GM10266 (cell line): ENCODE results near the gene RILPL1.
"Not testable (repeated sequence)": the region's sequence is repeated elsewhere in the genome, so short reads cannot be mapped to it uniquely, and the experiment has no call there.

Experiments used
- DNase-seq: peaks from one replicate; pipeline ENCODE4 v3.0.0; 2012; ENCODE audit errors: extremely low spot score
- TF ChIP-seq, protein P1 (sequence below): IDR thresholded peaks from 2 replicates; pipeline ENCODE4 v1.5.1; 2012; ENCODE audit warnings: mild to moderate bottlenecking, low read depth; ENCODE audit not compliant: control insufficient read depth, insufficient read depth; ENCODE audit errors: missing control alignments

The RILPL1 gene

DNA sequence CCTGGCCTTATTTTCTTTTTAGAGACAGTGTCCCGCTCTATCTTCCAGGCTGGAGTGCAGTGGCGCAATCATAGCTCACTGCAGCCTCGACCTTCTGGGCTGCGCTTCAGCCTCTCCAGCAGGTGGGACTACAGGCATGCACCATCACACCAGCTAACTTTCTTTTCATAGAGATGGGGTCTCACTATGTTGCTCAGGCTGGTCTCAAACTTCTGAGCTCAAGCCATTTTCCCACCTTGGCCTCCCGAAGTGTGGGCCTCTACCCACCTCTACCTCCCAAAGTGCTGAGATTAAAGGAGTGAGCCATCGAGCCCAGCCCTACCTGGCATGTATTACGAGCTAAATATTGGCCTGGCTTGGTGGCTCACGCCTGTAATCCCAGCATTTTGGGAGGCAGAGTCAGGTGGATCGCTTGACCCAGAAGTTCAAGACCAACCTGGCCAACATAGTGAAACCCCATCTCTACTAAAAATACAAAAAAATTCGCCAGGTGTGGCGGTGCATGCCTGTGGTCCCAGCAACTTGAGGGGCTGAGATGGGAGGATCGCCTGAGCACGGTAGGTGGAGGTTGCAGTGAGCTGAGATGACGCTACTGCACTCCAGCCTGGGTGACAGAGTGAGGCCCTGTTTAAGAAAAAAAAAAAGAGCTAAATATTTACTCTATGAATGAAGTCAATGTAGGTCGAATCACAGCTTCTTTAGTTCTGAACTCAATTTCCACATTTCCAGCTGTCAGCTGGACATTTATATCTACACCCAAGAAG is 7.6 kb upstream of the RILPL1 start:
- DNase-seq = no peak
- TF ChIP-seq, protein P1, sequence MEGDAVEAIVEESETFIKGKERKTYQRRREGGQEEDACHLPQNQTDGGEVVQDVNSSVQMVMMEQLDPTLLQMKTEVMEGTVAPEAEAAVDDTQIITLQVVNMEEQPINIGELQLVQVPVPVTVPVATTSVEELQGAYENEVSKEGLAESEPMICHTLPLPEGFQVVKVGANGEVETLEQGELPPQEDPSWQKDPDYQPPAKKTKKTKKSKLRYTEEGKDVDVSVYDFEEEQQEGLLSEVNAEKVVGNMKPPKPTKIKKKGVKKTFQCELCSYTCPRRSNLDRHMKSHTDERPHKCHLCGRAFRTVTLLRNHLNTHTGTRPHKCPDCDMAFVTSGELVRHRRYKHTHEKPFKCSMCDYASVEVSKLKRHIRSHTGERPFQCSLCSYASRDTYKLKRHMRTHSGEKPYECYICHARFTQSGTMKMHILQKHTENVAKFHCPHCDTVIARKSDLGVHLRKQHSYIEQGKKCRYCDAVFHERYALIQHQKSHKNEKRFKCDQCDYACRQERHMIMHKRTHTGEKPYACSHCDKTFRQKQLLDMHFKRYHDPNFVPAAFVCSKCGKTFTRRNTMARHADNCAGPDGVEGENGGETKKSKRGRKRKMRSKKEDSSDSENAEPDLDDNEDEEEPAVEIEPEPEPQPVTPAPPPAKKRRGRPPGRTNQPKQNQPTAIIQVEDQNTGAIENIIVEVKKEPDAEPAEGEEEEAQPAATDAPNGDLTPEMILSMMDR = no peak

DNA sequence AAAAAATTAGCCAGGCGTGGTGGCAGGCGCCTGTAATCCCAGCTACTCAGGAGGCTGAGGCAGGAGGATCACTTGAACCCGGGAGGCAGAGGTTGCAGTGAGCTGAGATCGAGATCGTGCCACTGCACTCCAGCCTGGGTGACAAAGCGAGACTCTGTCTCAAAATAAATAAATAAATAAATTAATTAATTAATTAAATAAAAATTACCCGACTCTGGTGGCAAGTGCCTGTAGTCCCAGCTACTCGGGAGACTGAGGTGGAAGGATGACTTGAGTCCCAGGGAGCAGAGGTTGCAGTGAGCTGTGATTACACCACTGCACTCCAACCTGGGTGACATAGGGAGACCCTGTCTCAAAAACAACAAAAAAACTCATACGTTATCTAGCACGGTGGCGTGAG is 2.4 kb upstream of the RILPL1 start:
- not testable (repeated sequence) for DNase-seq

DNA sequence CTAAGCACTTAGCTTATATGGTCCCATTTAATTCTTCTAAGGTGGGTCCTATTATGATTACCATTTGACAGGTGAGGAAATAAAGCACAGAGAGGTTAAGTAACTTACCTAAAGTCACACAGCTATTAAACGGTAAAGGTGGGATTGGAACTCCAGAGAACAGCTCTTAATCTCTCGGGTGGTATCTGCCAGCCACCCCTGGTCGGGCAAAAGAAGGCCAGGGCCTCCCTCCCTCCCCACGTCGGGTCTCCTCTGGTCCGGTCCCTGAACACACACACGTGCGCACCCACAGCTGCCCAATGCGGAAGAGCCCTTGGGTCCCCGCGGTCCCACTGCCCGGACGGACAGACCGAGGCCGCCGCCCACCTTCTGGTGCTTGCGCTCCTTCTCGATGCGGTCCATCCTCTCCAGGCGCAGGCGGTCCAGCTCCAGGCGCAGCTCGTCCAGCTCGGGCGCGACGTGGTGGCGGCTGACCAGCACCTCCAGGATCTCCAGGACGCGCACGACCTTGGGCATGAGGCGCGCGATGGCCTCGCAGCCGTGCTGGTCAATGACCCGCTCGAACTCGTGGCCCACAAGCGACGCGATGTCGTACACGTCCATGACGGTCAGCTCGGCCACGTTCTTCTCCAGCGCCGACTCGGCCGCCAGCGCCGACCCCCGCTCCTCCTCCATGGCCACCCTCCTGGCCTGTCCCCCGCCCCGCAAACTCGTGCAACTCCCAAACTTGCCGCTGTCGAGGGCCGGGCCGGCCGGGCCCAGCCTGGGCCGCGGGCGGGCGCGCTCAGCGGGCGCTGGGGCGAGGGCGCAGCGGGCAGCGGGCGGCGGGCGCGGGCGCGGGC is 490 bp downstream of the RILPL1 start:
- TF ChIP-seq, protein P1 = no peak
- no peak for DNase-seq

DNA sequence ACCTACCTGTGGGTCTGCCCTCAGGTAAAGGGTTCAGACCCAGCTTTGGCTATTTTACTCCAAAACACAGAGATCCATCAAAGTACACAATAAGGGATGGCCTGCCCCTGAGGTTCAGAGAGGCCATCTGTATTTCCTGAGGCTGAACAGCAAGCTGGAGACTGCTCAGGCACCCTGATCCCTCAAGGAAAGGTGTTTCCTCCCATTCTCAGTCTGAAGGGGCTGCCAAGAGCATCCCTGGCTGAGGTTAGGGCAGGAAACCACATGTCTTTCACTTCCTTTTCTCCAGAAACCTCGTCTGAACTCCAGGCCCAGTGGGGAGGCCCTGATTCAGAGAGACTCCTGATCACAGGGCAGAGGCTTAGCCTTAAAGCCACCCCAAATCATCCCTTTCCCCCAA is 1.5 kb downstream of the RILPL1 start:
- DNase-seq = peak; percentile 44

DNA sequence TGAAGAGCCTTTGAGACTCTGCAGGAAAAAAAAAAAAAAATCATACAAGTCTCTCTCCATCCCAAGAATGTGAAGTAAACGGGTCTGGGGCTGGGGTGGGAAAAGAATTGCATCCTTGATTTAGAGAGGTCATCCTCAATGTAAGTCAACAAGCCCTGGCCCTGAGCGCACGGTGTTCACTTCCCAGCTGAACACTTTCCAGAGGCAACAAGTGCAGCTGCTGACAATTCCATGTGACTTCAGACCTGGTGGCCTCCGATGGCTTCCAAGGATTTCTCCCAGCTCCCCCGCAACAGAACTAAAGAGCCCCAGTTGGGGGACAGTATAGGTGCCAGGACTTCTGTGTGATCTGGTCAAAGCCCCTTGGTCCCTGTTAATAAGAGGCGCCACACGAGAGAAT is 2.4 kb downstream of the RILPL1 start:
- DNase-seq = no peak
- TF ChIP-seq, protein P1 = no peak

More for the DNA sequence above, 1.5 kb downstream of the RILPL1 start:
- TF ChIP-seq, protein P1 = no peak

DNA sequence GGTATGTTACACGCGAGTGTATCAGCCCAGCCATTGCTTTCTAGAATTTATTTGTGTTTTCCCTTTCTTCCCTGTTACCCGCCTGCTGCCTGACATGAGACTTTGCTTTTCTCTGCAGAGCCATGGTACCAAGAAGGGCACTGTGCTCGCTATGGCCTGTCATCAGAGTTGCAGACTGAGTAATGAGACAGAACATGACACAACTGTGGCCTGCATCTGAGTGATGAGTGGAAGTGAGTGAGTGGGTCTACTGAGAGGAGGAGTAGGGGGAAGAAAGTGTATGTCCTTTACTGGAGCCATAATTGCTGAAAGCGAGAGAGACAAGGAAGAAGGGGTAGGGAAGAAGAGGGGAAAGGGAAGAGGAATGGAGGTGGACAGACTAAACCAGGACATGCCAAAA is 2.9 kb downstream of the RILPL1 start:
- DNase-seq = no peak
- TF ChIP-seq, protein P1 = no peak

DNA sequence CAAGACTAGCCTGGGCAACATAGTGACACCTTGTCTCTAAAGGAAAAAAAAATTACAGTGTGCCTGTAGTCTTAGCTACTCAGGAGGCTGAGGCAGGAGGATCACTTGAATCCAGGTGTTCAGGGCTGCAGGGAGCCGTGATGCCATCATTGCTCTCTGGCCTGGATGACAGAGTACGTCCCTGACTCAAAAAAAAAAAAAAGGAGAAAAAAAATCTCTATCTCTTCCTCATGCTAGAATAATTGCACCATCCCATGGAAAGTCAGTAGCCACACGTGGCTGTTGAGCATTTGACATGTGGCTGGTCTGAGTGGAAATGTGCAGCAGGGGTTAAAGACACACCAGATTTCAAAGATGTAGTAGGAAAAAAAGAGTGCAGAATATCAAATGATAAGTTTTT is 3.8 kb downstream of the RILPL1 start:
- TF ChIP-seq, protein P1 = no peak
- no peak for DNase-seq
